ENCODE data around the gene SULT1E1.
A peak's percentile ranks its signal among the peaks of the same experiment; 100 is the strongest.

Gene SULT1E1

DNA sequence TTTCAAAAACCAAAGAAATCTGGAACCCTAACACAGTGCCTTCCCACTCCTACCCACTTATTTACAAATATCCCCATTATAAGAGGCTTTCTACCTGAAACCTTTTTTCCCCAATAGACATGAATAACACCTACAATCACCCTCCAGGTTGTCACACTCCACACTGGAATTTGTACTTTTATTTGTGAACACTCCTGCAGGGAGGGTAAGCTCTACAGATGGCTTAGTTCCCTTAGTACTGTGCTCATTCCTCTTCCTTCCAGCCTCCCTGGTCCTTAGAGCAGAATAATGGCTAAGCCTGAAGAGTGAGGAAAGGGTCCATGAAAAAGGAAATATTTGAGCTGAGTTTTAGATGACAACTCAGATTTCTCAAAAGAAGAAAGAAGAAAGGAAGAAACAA is 22.2 kb upstream of the SULT1E1 start:
- ATAC-seq: no peak
- TF ChIP-seq ZNF565 (CRISPR knock-in tag; conservative IDR thresholded peaks at IDR 0.05; ENCODE audit: low read depth) (no peak), TCF4 (CRISPR knock-in tag; IDR thresholded peaks at IDR 0.05; ENCODE audit: borderline replicate concordance) (no peak), ZC3H10 (CRISPR knock-in tag; IDR thresholded peaks at IDR 0.05) (no peak), RARB (CRISPR knock-in tag; IDR thresholded peaks at IDR 0.05) (no peak), ISL1 (CRISPR knock-in tag; IDR thresholded peaks at IDR 0.05) (no peak), BACH2 (CRISPR knock-in tag; IDR thresholded peaks at IDR 0.05; ENCODE audit: borderline replicate concordance) (no peak), PPARA (CRISPR knock-in tag; IDR thresholded peaks at IDR 0.05; ENCODE audit: borderline replicate concordance) (no peak), SNAI2 (CRISPR knock-in tag; IDR thresholded peaks at IDR 0.05) (no peak), ZFP3 (CRISPR knock-in tag; IDR thresholded peaks at IDR 0.05) (no peak), ARNTL (CRISPR knock-in tag; IDR thresholded peaks at IDR 0.05; ENCODE audit: borderline replicate concordance, low read depth) (no peak), GLIS3 (CRISPR knock-in tag; IDR thresholded peaks at IDR 0.05) (no peak), ZNF70 (CRISPR knock-in tag; IDR thresholded peaks at IDR 0.05) (no peak), ESRRG (CRISPR knock-in tag; IDR thresholded peaks at IDR 0.05) (no peak)
- TF ChIP-seq, protein P1, sequence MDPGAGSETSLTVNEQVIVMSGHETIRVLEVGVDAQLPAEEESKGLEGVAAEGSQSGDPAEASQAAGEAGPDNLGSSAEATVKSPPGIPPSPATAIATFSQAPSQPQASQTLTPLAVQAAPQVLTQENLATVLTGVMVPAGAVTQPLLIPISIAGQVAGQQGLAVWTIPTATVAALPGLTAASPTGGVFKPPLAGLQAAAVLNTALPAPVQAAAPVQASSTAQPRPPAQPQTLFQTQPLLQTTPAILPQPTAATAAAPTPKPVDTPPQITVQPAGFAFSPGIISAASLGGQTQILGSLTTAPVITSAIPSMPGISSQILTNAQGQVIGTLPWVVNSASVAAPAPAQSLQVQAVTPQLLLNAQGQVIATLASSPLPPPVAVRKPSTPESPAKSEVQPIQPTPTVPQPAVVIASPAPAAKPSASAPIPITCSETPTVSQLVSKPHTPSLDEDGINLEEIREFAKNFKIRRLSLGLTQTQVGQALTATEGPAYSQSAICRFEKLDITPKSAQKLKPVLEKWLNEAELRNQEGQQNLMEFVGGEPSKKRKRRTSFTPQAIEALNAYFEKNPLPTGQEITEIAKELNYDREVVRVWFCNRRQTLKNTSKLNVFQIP (CRISPR knock-in tag; IDR thresholded peaks at IDR 0.05; ENCODE audit: borderline replicate concordance, low read depth): no peak
- TF ChIP-seq, protein P2, sequence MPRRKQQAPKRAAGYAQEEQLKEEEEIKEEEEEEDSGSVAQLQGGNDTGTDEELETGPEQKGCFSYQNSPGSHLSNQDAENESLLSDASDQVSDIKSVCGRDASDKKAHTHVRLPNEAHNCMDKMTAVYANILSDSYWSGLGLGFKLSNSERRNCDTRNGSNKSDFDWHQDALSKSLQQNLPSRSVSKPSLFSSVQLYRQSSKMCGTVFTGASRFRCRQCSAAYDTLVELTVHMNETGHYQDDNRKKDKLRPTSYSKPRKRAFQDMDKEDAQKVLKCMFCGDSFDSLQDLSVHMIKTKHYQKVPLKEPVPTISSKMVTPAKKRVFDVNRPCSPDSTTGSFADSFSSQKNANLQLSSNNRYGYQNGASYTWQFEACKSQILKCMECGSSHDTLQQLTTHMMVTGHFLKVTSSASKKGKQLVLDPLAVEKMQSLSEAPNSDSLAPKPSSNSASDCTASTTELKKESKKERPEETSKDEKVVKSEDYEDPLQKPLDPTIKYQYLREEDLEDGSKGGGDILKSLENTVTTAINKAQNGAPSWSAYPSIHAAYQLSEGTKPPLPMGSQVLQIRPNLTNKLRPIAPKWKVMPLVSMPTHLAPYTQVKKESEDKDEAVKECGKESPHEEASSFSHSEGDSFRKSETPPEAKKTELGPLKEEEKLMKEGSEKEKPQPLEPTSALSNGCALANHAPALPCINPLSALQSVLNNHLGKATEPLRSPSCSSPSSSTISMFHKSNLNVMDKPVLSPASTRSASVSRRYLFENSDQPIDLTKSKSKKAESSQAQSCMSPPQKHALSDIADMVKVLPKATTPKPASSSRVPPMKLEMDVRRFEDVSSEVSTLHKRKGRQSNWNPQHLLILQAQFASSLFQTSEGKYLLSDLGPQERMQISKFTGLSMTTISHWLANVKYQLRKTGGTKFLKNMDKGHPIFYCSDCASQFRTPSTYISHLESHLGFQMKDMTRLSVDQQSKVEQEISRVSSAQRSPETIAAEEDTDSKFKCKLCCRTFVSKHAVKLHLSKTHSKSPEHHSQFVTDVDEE (CRISPR knock-in tag; IDR thresholded peaks at IDR 0.05): no peak
- TF ChIP-seq, protein P3, sequence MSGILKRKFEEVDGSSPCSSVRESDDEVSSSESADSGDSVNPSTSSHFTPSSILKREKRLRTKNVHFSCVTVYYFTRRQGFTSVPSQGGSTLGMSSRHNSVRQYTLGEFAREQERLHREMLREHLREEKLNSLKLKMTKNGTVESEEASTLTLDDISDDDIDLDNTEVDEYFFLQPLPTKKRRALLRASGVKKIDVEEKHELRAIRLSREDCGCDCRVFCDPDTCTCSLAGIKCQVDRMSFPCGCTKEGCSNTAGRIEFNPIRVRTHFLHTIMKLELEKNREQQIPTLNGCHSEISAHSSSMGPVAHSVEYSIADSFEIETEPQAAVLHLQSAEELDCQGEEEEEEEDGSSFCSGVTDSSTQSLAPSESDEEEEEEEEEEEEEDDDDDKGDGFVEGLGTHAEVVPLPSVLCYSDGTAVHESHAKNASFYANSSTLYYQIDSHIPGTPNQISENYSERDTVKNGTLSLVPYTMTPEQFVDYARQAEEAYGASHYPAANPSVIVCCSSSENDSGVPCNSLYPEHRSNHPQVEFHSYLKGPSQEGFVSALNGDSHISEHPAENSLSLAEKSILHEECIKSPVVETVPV (CRISPR knock-in tag; IDR thresholded peaks at IDR 0.05): no peak
- TF ChIP-seq, protein P4, sequence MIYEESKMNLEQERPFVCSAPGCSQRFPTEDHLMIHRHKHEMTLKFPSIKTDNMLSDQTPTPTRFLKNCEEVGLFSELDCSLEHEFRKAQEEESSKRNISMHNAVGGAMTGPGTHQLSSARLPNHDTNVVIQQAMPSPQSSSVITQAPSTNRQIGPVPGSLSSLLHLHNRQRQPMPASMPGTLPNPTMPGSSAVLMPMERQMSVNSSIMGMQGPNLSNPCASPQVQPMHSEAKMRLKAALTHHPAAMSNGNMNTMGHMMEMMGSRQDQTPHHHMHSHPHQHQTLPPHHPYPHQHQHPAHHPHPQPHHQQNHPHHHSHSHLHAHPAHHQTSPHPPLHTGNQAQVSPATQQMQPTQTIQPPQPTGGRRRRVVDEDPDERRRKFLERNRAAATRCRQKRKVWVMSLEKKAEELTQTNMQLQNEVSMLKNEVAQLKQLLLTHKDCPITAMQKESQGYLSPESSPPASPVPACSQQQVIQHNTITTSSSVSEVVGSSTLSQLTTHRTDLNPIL (CRISPR knock-in tag; IDR thresholded peaks at IDR 0.05; ENCODE audit: low read depth): no peak
- TF ChIP-seq, protein P5, sequence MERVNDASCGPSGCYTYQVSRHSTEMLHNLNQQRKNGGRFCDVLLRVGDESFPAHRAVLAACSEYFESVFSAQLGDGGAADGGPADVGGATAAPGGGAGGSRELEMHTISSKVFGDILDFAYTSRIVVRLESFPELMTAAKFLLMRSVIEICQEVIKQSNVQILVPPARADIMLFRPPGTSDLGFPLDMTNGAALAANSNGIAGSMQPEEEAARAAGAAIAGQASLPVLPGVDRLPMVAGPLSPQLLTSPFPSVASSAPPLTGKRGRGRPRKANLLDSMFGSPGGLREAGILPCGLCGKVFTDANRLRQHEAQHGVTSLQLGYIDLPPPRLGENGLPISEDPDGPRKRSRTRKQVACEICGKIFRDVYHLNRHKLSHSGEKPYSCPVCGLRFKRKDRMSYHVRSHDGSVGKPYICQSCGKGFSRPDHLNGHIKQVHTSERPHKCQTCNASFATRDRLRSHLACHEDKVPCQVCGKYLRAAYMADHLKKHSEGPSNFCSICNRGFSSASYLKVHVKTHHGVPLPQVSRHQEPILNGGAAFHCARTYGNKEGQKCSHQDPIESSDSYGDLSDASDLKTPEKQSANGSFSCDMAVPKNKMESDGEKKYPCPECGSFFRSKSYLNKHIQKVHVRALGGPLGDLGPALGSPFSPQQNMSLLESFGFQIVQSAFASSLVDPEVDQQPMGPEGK (CRISPR knock-in tag; IDR thresholded peaks at IDR 0.05; ENCODE audit: borderline replicate concordance): no peak

DNA sequence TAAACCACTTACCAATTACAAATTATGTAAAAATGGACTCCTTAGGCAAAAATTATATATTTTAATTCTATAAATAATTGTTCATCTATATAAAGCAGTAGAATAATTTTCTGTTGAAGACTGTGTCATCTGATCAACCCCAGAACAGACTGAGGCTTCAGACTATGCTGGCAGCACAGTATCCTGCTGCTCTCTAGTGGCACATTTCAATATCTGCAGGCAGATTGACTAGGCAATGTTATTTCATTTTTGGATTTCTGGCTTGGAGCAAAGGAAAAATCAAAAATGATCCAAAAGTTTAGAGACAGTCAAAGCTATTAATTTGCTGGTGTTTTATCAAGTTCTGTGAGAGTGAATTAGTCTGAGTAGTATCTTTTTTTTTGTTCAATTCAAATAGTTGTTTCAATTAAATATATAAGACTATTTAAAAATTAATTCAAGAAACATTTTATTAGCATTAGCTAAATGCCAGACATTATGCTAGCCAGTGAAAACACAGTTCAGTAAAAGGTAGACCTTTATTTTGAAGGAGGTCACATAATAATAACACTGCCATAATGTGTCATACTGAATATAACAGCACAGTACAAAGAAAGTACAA is 21.3 kb upstream of the SULT1E1 start:
- TF ChIP-seq RARB (CRISPR knock-in tag; IDR thresholded peaks at IDR 0.05): no peak
- no peak for TF ChIP-seq ZNF70 (CRISPR knock-in tag; IDR thresholded peaks at IDR 0.05)
- TF ChIP-seq, protein P4 (CRISPR knock-in tag; IDR thresholded peaks at IDR 0.05; ENCODE audit: low read depth): no peak
- no peak for TF ChIP-seq OSR1 (CRISPR knock-in tag; IDR thresholded peaks at IDR 0.05)
- TF ChIP-seq GLIS3 (CRISPR knock-in tag; IDR thresholded peaks at IDR 0.05): no peak
- no peak for TF ChIP-seq ISL1 (CRISPR knock-in tag; IDR thresholded peaks at IDR 0.05)
- no peak for TF ChIP-seq TOX (CRISPR knock-in tag; IDR thresholded peaks at IDR 0.05; ENCODE audit: borderline replicate concordance)
- no peak for TF ChIP-seq ZFP30 (CRISPR knock-in tag; IDR thresholded peaks at IDR 0.05)
- no peak for TF ChIP-seq ARNTL (CRISPR knock-in tag; IDR thresholded peaks at IDR 0.05; ENCODE audit: borderline replicate concordance, low read depth)
- no peak for TF ChIP-seq ZNF565 (CRISPR knock-in tag; conservative IDR thresholded peaks at IDR 0.05; ENCODE audit: low read depth)
- TF ChIP-seq ESRRG (CRISPR knock-in tag; IDR thresholded peaks at IDR 0.05): no peak
- TF ChIP-seq, protein P1 (CRISPR knock-in tag; IDR thresholded peaks at IDR 0.05; ENCODE audit: borderline replicate concordance, low read depth): no peak
- no peak for TF ChIP-seq ZFP3 (CRISPR knock-in tag; IDR thresholded peaks at IDR 0.05)
- no peak for TF ChIP-seq ZNF8 (CRISPR knock-in tag; IDR thresholded peaks at IDR 0.05)
- TF ChIP-seq, protein P3 (CRISPR knock-in tag; IDR thresholded peaks at IDR 0.05): no peak
- TF ChIP-seq BACH2 (CRISPR knock-in tag; IDR thresholded peaks at IDR 0.05; ENCODE audit: borderline replicate concordance): no peak
- TF ChIP-seq ZC3H10 (CRISPR knock-in tag; IDR thresholded peaks at IDR 0.05): no peak
- peak; percentile 92 for ATAC-seq

All from SK-N-SH treated with all-trans-retinoic acid at 6 μM for 48 hours (cell line).